A549 (cell line): ENCODE results near the gene ATP9B. TPM values are rescaled to one million over a fixed set of nuclear protein-coding genes. Genes with fewer than 3 reads are reported as not detected.

Source experiments
- ATAC-seq, 2 experiments: fragments of 200-7000 bp in 1 of 2; fragments of >200 bp in 1 of 2; cut with Nextera tagmentation in 1 of 2; cut with Tn5 transposase in 1 of 2; 3 replicates each; pipeline versions ENCODE4 v1.8.0 to v1.9.1; 2018 to 2020; ENCODE audit warnings: mild to moderate bottlenecking in 1 of 2, moderate library complexity in 1 of 2
- CTCF ChIA-PET: fragments of 300-600 bp; sonication (Branson Sonifier 250); formaldehyde crosslinking; extraction: SDS; loops from one replicate; lab custom pipeline; 2021; ENCODE audit warnings: antibody characterized with exemption, inconsistent platforms; lab: Yijun Ruan, JAX
- POLR2A ChIA-PET: fragments of 350-600 bp; formaldehyde crosslinking; extraction: SDS; loops from one replicate; lab custom pipeline; 2021; ENCODE audit warnings: antibody characterized with exemption, inconsistent platforms; lab: Yijun Ruan, JAX
- DNase-seq, 2 experiments: peaks; one replicate each; pipeline versions ENCODE4 v3.0.0 to v3.0.0-alpha.2; 2011 to 2016; ENCODE audit warnings: low read depth in 1 of 2, low spot score in 1 of 2
- FAIRE-seq: peaks from 2 replicates; lab custom pipeline; 2011; peaks lifted over from hg19 to GRCh38; lab: Jason Lieb, UNC
- H3K27ac ChIP-seq, 2 experiments: fragments of >200 bp; sonication (Bioruptor Twin); formaldehyde crosslinking; 3 replicates each; pipeline ENCODE4 v1.5.1; 2016 to 2017
- H3K4me1 ChIP-seq: fragments of >200 bp; sonication (Bioruptor Twin); formaldehyde crosslinking; 3 replicates; pipeline ENCODE4 v1.6.1; 2016
- H3K4me2 ChIP-seq: fragments of >200 bp; sonication (Bioruptor Twin); formaldehyde crosslinking; 3 replicates; pipeline ENCODE4 v1.6.1; 2016
- H3K4me3 ChIP-seq: fragments of >200 bp; sonication (Bioruptor Twin); formaldehyde crosslinking; 3 replicates; pipeline ENCODE4 v1.5.1; 2016
- H3K9me3 ChIP-seq: fragments of >200 bp; sonication (Bioruptor Twin); formaldehyde crosslinking; 3 replicates; pipeline ENCODE4 v1.6.1; 2016
- CBX8 ChIP-seq: fragments of 200-600 bp; sonication (generic); IDR thresholded peaks from 2 replicates; pipeline ENCODE4 v1.6.1; 2016
- CEBPB ChIP-seq, 2 experiments: fragments of >200 bp in 1 of 2; sonication (Bioruptor Twin) in 1 of 2; formaldehyde crosslinking in 1 of 2; IDR thresholded peaks; 2 replicates each; pipeline ENCODE4 v1.6.1; 2012 to 2016
- CHD2 ChIP-seq: fragments of 150-350 bp; IDR thresholded peaks from 2 replicates; pipeline ENCODE4 v1.6.1; 2014; ENCODE audit warnings: low read length; ENCODE audit not compliant: partially characterized antibody
- EHF ChIP-seq: fragments of 250-450 bp; sonication (Bioruptor Pico); IDR thresholded peaks from 2 replicates; pipeline ENCODE4 v1.5.0; 2020; ENCODE audit warnings: mild to moderate bottlenecking
- EHMT2 ChIP-seq: fragments of 200-600 bp; sonication (generic); IDR thresholded peaks from 2 replicates; pipeline ENCODE4 v1.6.1; 2016; ENCODE audit warnings: antibody characterized with exemption, low read depth, mild to moderate bottlenecking, moderate library complexity
- EP300 ChIP-seq, 2 experiments: fragments of >200 bp; sonication (Bioruptor Twin); formaldehyde crosslinking; IDR thresholded peaks; 2 replicates in 1 of 2; 3 replicates in 1 of 2; pipeline ENCODE4 v1.6.1; 2016 to 2017
- FOSB ChIP-seq: fragments of 250-450 bp; sonication (Bioruptor Pico); IDR thresholded peaks from 2 replicates; pipeline ENCODE4 v1.5.0; 2020; ENCODE audit warnings: mild to moderate bottlenecking, moderate library complexity
- FOSL2 ChIP-seq, 2 experiments: fragments of 450-650 bp in 1 of 2; fragments of >200 bp in 1 of 2; sonication (Bioruptor Twin) in 1 of 2; formaldehyde crosslinking; IDR thresholded peaks; 2 replicates each; pipeline versions ENCODE4 v1.5.0 to v1.6.1; 2016 to 2020; ENCODE audit warnings: mild to moderate bottlenecking in 1 of 2, moderate library complexity in 1 of 2
- GATA3 ChIP-seq: IDR thresholded peaks from 2 replicates; pipeline ENCODE4 v1.6.1; 2012; ENCODE audit warnings: borderline replicate concordance
- HOXA7 ChIP-seq: fragments of 250-450 bp; sonication (Bioruptor Pico); IDR thresholded peaks from 2 replicates; pipeline ENCODE4 v1.5.0; 2020; ENCODE audit warnings: mild to moderate bottlenecking, moderate library complexity
- HOXB5 ChIP-seq: fragments of 250-450 bp; sonication (Bioruptor Pico); IDR thresholded peaks from 2 replicates; pipeline ENCODE4 v1.5.0; 2020; ENCODE audit warnings: mild to moderate bottlenecking, moderate library complexity
- JUN ChIP-seq, 2 experiments: fragments of >200 bp; sonication (Bioruptor Twin); formaldehyde crosslinking; IDR thresholded peaks; 2 replicates in 1 of 2; 3 replicates in 1 of 2; pipeline ENCODE4 v1.6.1; 2016 to 2017
- MYC ChIP-seq: IDR thresholded peaks from 2 replicates; pipeline ENCODE4 v1.6.1; 2012; ENCODE audit warnings: mild to moderate bottlenecking, inconsistent platforms, low read length, improper control_type of control experiment, borderline replicate concordance
- NR3C1 ChIP-seq: fragments of >200 bp; sonication (Bioruptor Twin); formaldehyde crosslinking; IDR thresholded peaks from 3 replicates; pipeline ENCODE4 v1.6.1; 2017
- PHF8 ChIP-seq: fragments of 200-600 bp; sonication (generic); IDR thresholded peaks from 2 replicates; pipeline ENCODE4 v1.6.1; 2016; ENCODE audit warnings: low read depth, mild to moderate bottlenecking, antibody characterized with exemption, moderate library complexity, borderline replicate concordance
- POLR2A ChIP-seq: IDR thresholded peaks from 2 replicates; pipeline ENCODE4 v1.6.1; 2012; ENCODE audit warnings: mild to moderate bottlenecking, low read length
- RCOR1 ChIP-seq: fragments of 150-350 bp; IDR thresholded peaks from 2 replicates; pipeline ENCODE4 v1.6.1; 2014; ENCODE audit warnings: antibody characterized with exemption, low read length, low read depth
- RFX5 ChIP-seq: fragments of 450-650 bp; IDR thresholded peaks from 2 replicates; pipeline ENCODE4 v1.7.1; 2014; ENCODE audit warnings: antibody characterized with exemption, mild to moderate bottlenecking, moderate library complexity
- SMC3 ChIP-seq: fragments of >200 bp; sonication (Bioruptor Twin); formaldehyde crosslinking; IDR thresholded peaks from 3 replicates; pipeline ENCODE4 v1.6.1; 2018; ENCODE audit warnings: inconsistent platforms
- SREBF2 ChIP-seq: fragments of 450-650 bp; IDR thresholded peaks from 2 replicates; pipeline ENCODE4 v1.6.1; 2014; ENCODE audit warnings: mild to moderate bottlenecking, moderate library complexity
- TFCP2L1 ChIP-seq: fragments of 250-450 bp; sonication (Bioruptor Pico); IDR thresholded peaks from 2 replicates; pipeline ENCODE4 v1.5.0; 2021; ENCODE audit warnings: mild to moderate bottlenecking
- TP53 ChIP-seq: fragments of 250-450 bp; sonication (Bioruptor Pico); IDR thresholded peaks from 2 replicates; pipeline ENCODE4 v1.5.0; 2021; ENCODE audit warnings: mild to moderate bottlenecking, moderate library complexity
- ZNF302 ChIP-seq: fragments of 250-450 bp; sonication (Bioruptor Pico); IDR thresholded peaks from 2 replicates; pipeline ENCODE4 v1.9.0; 2021; ENCODE audit warnings: inconsistent platforms, mild to moderate bottlenecking, moderate library complexity
- ZSCAN20 ChIP-seq: fragments of 250-450 bp; sonication (Bioruptor Pico); IDR thresholded peaks from 2 replicates; pipeline ENCODE4 v1.8.0; 2022; ENCODE audit warnings: mild to moderate bottlenecking, moderate library complexity
- WGBS: methylation state at CpG from one replicate; pipeline ENCODE4 v1.1.6; 2017; ENCODE audit errors: missing lambda C conversion rate; 5-methylcytosine and 5-hydroxymethylcytosine counted together
- polyA plus RNA-seq, 4 experiments: library from polyadenylated mRNA; depleted of rRNA in 3 of 4; stranded (reverse); fragments of >200 nt; fragmentation: RNase III in 1 of 4; extraction: RNeasy Plus Mini Kit Qiagen cat#74134 plus additional on column Dnase treatment in 1 of 4; gene quantifications; 2 replicates in 3 of 4; 3 replicates in 1 of 4; pipeline ENCODE4 v1.2.3, GENCODE V29; 2011 to 2017
- TF ChIP-seq, protein P1 (sequence below): fragments of >200 bp; sonication (Bioruptor Twin); formaldehyde crosslinking; IDR thresholded peaks from 3 replicates; pipeline ENCODE4 v1.6.1; 2016
- TF ChIP-seq, protein P2 (sequence below): fragments of 250-450 bp; sonication (Bioruptor Pico); IDR thresholded peaks from 2 replicates; pipeline ENCODE4 v1.5.0; 2021; ENCODE audit warnings: mild to moderate bottlenecking, moderate library complexity, borderline replicate concordance

ATP9B gene
- polyA plus RNA-seq, 2 of the 4 experiments (the other 2 are of a cell fraction) = 22.6 to 35.7 TPM

- POLR2A ChIA-PET = no interaction called here
- Histone ChIP-seq H3K27ac (no peak overlapping the region), H3K4me2 (no peak overlapping the region), H3K4me1 (no peaks in the 10 kb centered on the region), H3K4me3 (no peak overlapping the region), H3K9me3 (no peaks in the 10 kb centered on the region)
- FAIRE-seq (no peak), ATAC-seq (no peak)
- TF ChIP-seq, protein P1, sequence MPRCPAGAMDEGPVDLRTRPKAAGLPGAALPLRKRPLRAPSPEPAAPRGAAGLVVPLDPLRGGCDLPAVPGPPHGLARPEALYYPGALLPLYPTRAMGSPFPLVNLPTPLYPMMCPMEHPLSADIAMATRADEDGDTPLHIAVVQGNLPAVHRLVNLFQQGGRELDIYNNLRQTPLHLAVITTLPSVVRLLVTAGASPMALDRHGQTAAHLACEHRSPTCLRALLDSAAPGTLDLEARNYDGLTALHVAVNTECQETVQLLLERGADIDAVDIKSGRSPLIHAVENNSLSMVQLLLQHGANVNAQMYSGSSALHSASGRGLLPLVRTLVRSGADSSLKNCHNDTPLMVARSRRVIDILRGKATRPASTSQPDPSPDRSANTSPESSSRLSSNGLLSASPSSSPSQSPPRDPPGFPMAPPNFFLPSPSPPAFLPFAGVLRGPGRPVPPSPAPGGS = no peak
- no peak for TF ChIP-seq EHMT2
- TF ChIP-seq, all 56 proteins: peak for 0
- 85% methylated on average over 5 of the region's 5 CpGs for WGBS
- DNase-seq = no peak
- CTCF ChIA-PET = no interaction called here
Measured at GRCh38 chr18:79106084-79106483, 36.9 kb downstream of the ATP9B start.

- FAIRE-seq = no peak
- TF ChIP-seq FOSL2 (IDR thresholded peaks at IDR 0.05) (no peak), FOSL2 (CRISPR knock-in tag; IDR thresholded peaks at IDR 0.05) (no peak), MYC (no peak), GATA3 (no peak), PHF8 (no peak), ZNF302 (CRISPR knock-in tag) (no peak), ZSCAN20 (CRISPR knock-in tag) (no peak), RCOR1 (no peak), TFCP2L1 (CRISPR knock-in tag) (no peak), RFX5 (no peak), SMC3 (no peak), NR3C1 (no peak), CEBPB (IDR thresholded peaks at IDR 0.05) (no peak), FOSB (CRISPR knock-in tag) (no peak), CHD2 (no peak), TP53 (CRISPR knock-in tag) (no peak)
- TF ChIP-seq, protein P2, sequence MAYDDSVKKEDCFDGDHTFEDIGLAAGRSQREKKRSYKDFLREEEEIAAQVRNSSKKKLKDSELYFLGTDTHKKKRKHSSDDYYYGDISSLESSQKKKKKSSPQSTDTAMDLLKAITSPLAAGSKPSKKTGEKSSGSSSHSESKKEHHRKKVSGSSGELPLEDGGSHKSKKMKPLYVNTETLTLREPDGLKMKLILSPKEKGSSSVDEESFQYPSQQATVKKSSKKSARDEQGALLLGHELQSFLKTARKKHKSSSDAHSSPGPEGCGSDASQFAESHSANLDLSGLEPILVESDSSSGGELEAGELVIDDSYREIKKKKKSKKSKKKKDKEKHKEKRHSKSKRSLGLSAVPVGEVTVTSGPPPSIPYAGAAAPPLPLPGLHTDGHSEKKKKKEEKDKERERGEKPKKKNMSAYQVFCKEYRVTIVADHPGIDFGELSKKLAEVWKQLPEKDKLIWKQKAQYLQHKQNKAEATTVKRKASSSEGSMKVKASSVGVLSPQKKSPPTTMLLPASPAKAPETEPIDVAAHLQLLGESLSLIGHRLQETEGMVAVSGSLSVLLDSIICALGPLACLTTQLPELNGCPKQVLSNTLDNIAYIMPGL (CRISPR knock-in tag) = no peak
- TF ChIP-seq, all 56 proteins: peak for 0
- ChIA-PET CTCF (no interaction called here), POLR2A (no interaction called here)
- no peaks in the 10 kb centered on the region for H3K9me3 ChIP-seq
- H3K27ac ChIP-seq = no peak overlapping the region
- H3K4me2 ChIP-seq = no peak overlapping the region
- no peaks in the 10 kb centered on the region for H3K4me1 ChIP-seq
- DNase-seq (no peak), ATAC-seq (no peak)
- WGBS = 87% methylated on average over 4 of the region's 4 CpGs
- H3K4me3 ChIP-seq = no peak overlapping the region
Measured at GRCh38 chr18:79107886-79108285, 38.7 kb downstream of the ATP9B start.

- POLR2A ChIA-PET = interaction anchor here (0.7 kb wide), 1 partner anchor 47 kb away, joined by 3 read pairs; no protein-coding TSS in a partner anchor
- no peak for FAIRE-seq
- H3K4me2 ChIP-seq = no peak overlapping the region
- CTCF ChIA-PET = no interaction called here
- H3K4me1 ChIP-seq = no peaks in the 10 kb centered on the region
- no peak overlapping the region for H3K4me3 ChIP-seq
- H3K9me3 ChIP-seq = no peaks in the 10 kb centered on the region
- H3K27ac ChIP-seq = no peak overlapping the region
- TF ChIP-seq ZSCAN20 (CRISPR knock-in tag) (no peak), JUN (IDR thresholded peaks at IDR 0.05) (no peak), POLR2A (no peak), TFCP2L1 (CRISPR knock-in tag) (no peak), CBX8 (no peak), SREBF2 (no peak), HOXB5 (CRISPR knock-in tag) (no peak), RCOR1 (no peak), HOXA7 (CRISPR knock-in tag) (no peak), SMC3 (no peak), EP300 (IDR thresholded peaks at IDR 0.05) (no peak), EHMT2 (no peak), MYC (no peak), FOSL2 (IDR thresholded peaks at IDR 0.05) (no peak), FOSL2 (CRISPR knock-in tag; IDR thresholded peaks at IDR 0.05) (no peak), EHF (CRISPR knock-in tag) (no peak), PHF8 (no peak), ZNF302 (CRISPR knock-in tag) (no peak)
- DNase-seq = no peak
- WGBS = 89% methylated on average over 3 of the region's 7 CpGs
- no peak for ATAC-seq
Measured at GRCh38 chr18:79108549-79109215, 39.5 kb downstream of the ATP9B start.
